ENCODE data around the gene QKI.

The QKI gene

DNA sequence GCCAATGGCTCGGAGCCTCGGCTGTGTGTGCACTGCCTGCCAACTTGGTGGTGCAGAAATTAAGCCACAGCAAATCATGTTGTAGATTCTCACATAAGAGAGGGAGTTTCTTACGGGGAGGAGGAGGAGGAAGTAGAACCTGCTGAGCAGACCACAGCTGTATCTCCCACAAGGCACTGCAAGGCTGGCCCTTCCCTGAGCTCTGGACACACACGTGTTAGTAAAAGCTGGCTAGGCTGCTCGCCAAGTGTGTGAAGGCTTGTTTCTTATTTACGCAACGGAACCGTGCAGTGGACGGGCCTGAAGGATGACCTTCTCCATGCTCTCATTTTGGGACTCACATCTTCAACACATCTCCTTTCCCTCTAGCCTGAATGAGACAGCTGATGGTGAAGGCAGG, 15.7 kb upstream of the QKI start:
- TF ChIP-seq, protein P1, sequence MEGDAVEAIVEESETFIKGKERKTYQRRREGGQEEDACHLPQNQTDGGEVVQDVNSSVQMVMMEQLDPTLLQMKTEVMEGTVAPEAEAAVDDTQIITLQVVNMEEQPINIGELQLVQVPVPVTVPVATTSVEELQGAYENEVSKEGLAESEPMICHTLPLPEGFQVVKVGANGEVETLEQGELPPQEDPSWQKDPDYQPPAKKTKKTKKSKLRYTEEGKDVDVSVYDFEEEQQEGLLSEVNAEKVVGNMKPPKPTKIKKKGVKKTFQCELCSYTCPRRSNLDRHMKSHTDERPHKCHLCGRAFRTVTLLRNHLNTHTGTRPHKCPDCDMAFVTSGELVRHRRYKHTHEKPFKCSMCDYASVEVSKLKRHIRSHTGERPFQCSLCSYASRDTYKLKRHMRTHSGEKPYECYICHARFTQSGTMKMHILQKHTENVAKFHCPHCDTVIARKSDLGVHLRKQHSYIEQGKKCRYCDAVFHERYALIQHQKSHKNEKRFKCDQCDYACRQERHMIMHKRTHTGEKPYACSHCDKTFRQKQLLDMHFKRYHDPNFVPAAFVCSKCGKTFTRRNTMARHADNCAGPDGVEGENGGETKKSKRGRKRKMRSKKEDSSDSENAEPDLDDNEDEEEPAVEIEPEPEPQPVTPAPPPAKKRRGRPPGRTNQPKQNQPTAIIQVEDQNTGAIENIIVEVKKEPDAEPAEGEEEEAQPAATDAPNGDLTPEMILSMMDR (IDR thresholded peaks at IDR 0.05; ENCODE audit: low read depth, low read length): no peak
- DNase-seq (ENCODE audit: extremely low read depth, low read depth): no peak

DNA sequence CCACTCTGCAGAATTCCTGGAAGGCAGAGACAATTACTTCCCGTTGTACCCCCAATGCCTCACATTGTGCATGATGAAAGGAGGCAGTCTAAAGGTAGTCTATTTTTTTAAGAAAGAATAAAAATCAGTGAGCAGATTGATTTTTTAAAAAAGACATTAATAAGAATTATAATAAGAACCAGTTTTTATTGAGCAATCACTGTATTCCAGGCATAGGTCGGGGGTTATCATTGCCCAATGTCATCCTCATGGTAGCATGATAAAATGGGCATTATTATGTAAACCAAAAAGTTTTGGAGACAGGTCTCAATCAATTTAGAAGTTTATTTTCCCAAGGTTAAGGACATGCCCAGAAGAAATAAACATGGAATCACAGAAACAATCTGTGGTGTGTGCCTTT, 14.0 kb upstream of the QKI start:
- TF ChIP-seq, protein P1 (IDR thresholded peaks at IDR 0.05; ENCODE audit: low read depth, low read length): no peak
- DNase-seq (ENCODE audit: extremely low read depth, low read depth): no peak

DNA sequence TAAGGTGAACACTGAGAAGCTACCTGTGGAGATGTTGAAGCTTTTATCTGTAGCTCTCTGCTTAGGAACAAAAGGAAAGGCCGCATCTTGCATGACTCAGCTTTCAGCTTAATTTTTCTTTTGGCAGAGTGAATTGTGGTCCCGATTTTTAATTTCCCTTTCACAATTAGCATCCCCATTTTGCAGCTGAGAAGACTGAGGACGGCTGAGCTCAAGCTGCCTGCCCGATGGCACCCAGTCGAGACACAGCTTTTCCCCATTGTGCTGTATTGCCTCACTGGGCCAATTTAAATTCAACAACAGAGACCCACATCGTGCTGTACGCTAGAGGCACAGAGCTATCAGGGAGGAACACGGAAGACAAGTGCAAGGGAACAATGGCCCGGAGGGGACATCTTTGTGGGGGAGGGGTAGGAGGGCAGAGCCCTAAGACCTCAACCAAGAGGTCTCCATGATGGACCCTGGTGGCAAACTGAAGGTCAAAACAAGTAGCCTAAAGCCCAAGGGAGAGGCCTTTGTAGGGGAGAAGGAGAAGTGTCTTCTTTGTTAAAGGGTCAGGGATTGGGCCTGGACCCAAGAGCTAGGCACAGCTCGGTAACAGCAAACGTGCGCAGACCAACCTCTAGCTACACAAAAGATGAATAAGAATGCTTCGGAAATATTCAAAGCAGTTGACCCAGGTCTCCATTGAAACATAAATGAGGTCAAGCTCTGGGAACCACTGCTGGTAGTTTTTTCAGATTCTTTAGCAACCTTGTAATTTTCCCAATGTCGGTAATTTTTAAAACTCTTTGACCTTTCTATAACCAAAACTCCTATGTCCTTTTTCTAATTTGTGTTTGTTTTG, 13.3 kb upstream of the QKI start:
- no peak for DNase-seq (ENCODE audit: extremely low read depth, low read depth)
- TF ChIP-seq, protein P1 (IDR thresholded peaks at IDR 0.05; ENCODE audit: low read depth, low read length): no peak

DNA sequence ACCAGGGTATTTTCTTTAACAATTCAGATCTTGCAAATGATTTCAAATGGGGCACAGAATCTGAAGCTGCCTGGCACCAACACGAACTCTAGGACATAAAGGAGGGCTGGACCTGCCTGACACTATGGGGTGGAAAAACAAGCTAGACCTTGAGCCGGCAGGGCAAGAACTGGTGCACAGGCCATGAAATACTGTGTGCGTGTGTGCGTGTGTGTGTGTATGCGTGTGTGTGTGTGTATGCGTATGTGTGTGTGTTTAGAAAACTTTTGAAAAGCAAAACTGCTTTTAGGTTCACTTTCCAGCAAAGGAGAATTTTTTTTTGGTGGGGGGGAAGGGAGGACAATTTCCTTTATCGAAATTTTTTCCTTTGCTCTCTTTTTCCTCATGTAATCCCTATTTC, 11.9 kb upstream of the QKI start:
- DNase-seq (ENCODE audit: extremely low read depth, low read depth): no peak
- TF ChIP-seq, protein P1 (IDR thresholded peaks at IDR 0.05; ENCODE audit: low read depth, low read length): no peak

DNA sequence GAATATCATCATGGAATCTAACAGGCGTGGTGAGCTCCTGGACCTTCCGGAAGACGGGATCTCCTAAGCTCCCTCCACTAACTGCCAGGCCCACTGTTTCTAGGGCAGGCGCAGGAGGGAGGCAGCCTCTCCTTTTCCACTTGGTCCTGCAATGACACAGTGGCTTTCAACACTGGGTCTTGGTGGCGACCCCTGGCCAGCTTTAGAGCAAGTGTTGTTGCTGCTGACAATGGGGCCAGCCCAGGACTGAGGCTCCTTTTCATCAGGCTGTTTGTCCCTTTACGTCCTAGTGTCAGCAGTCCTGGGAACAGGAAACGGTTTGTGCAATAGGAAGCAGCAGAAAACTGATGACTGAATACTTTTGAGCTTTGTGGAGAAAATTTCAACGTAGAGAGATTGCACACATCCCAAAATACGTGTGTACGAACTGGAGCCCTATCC, 9.7 kb upstream of the QKI start:
- TF ChIP-seq, protein P1 (IDR thresholded peaks at IDR 0.05; ENCODE audit: low read depth, low read length): no peak
- DNase-seq (ENCODE audit: extremely low read depth, low read depth): no peak

DNA sequence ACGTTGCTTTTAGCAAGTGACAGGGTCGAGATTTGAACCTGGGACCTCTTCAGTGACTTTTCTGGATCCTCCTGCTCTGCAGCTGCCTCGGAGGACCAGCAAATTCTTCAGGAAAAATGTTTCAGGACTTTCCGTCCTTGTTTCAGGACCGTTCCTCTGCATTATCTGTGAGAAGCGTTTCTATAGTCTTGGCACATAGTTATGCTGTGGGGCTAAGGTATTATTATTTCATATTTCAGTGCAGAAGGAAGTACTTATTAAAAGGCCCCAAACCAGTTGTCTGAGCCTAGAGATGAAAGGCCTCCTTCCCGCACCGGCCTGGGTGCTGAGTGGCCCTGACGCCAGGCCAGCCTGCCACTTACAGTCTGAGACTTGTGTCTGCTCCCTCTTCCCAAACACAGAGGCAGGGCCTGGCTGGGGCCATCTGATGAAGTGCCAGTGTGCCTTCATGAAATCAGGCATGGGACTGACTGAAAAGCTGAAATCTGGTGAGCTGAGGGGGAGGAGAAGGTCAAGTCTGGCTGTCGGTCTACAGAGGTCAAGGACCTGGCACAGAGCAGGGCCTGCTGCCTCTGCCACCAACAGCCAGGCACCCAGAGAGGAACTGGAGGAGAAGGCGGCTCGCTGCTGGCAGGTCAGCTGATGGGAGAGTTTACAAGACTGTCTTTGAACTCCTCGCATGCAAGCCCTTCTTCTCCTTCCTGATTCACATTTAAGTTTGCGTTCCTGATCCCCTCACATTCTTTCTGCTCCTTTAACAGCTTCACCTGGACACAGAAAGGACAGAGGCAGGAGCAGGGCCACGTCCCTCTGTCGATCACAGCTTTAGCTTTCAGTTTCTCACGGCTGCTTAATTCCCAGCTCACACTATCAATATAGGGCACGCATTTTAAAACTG, 8.9 kb upstream of the QKI start:
- TF ChIP-seq, protein P1 (IDR thresholded peaks at IDR 0.05; ENCODE audit: low read depth, low read length): no peak
- no peak for DNase-seq (ENCODE audit: extremely low read depth, low read depth)

DNA sequence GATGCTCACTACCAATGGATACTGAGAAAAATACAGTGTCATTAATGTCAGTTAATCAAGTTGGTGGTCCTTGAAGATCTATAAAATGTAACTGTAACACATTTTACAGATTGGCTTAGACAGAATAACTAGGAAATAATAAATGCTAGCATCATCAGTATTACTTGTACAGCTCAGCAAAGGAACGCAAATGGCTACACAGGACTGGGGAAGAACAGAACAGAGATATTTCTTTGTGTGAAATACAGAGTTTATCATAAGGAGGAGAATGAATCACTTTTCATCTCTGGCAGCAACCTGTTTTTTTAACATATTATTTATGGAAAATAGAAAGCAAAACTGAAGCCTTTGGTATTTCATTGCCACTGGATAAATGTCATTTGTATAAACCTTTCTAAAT, 8.2 kb upstream of the QKI start:
- DNase-seq (ENCODE audit: extremely low read depth, low read depth): no peak

More for the DNA sequence above, 8.2 kb upstream of the QKI start:
- TF ChIP-seq, protein P1 (IDR thresholded peaks at IDR 0.05; ENCODE audit: low read depth, low read length): no peak
